WTC11 (cell line): Measurements from ENCODE around the gene TMEM100. TPM values are rescaled to one million over a fixed set of nuclear protein-coding genes. Genes with fewer than 3 reads are reported as not detected.

Experiments used
- ATAC-seq: fragments of 200-7000 bp; cut with Tn5 transposase; 2 replicates; pipeline ENCODE4 v1.10.0; 2021; ENCODE audit warnings: mild to moderate bottlenecking, moderate library complexity
- CTCF ChIA-PET: fragments of 300-600 bp; sonication (Branson Sonifier 250); formaldehyde crosslinking; loops from one replicate; lab custom pipeline; 2021; ENCODE audit warnings: antibody characterized with exemption; lab: Charles Lee
- POLR2A ChIA-PET: fragments of 350-600 bp; sonication (Branson Sonifier 250); formaldehyde crosslinking; loops from one replicate; lab custom pipeline; 2021; ENCODE audit warnings: antibody characterized with exemption; lab: Charles Lee
- DNase-seq: peaks from one replicate; pipeline ENCODE4 v3.0.0; 2021; ENCODE audit warnings: low spot score
- H3K27ac Mint-ChIP-seq: 2 replicates; pipeline ENCODE4 v1.8.0; 2021; ENCODE audit warnings: mixed read lengths
- H3K27me3 Mint-ChIP-seq: 2 replicates; pipeline ENCODE4 v1.8.0; 2021; ENCODE audit warnings: low read depth, mild to moderate bottlenecking, moderate library complexity, mixed read lengths
- H3K36me3 Mint-ChIP-seq: 2 replicates; pipeline ENCODE4 v1.8.0; 2021; ENCODE audit warnings: mixed read lengths
- H3K4me1 Mint-ChIP-seq: 2 replicates; pipeline ENCODE4 v1.8.0; 2022; ENCODE audit warnings: mixed read lengths
- H3K4me3 Mint-ChIP-seq: 2 replicates; pipeline ENCODE4 v1.8.0; 2021; ENCODE audit warnings: mild to moderate bottlenecking, moderate library complexity, mixed read lengths
- H3K9me3 Mint-ChIP-seq: 2 replicates; pipeline ENCODE4 v1.8.0; 2021; ENCODE audit warnings: mixed read lengths
- CREM ChIP-seq: sonication (generic); formaldehyde crosslinking; IDR thresholded peaks from 2 replicates; pipeline ENCODE4 v1.8.1; 2022; ENCODE audit warnings: mild to moderate bottlenecking, missing genetic modification reagents, moderate library complexity
- GTF2I ChIP-seq: fragments of 250-450 bp; sonication (Bioruptor Pico); conservative IDR thresholded peaks from 2 replicates; pipeline ENCODE4 v1.4.0; 2021; ENCODE audit warnings: mild to moderate bottlenecking
- JUN ChIP-seq: sonication (generic); formaldehyde crosslinking; IDR thresholded peaks from 2 replicates; pipeline ENCODE4 v1.8.0; 2023; ENCODE audit warnings: mild to moderate bottlenecking, missing genetic modification reagents
- NFYB ChIP-seq: sonication (generic); formaldehyde crosslinking; conservative IDR thresholded peaks from 2 replicates; pipeline ENCODE4 v1.8.0; 2022; ENCODE audit warnings: low read depth, missing genetic modification reagents
- NR1H2 ChIP-seq: sonication (generic); formaldehyde crosslinking; IDR thresholded peaks from 2 replicates; pipeline ENCODE4 v1.9.0; 2021; ENCODE audit warnings: mild to moderate bottlenecking, moderate library complexity, missing genetic modification reagents
- OVOL2 ChIP-seq: fragments of 250-450 bp; sonication (Bioruptor Pico); IDR thresholded peaks from 2 replicates; pipeline ENCODE4 v1.9.0; 2021; ENCODE audit warnings: mild to moderate bottlenecking, borderline replicate concordance
- PRRX2 ChIP-seq: fragments of 250-450 bp; sonication (Bioruptor Pico); IDR thresholded peaks from 2 replicates; pipeline ENCODE4 v1.8.0; 2021; ENCODE audit warnings: mild to moderate bottlenecking
- RORB ChIP-seq: fragments of 250-450 bp; sonication (Bioruptor Pico); IDR thresholded peaks from 2 replicates; pipeline ENCODE4 v1.9.0; 2021; ENCODE audit warnings: mild to moderate bottlenecking
- SMAD3 ChIP-seq: sonication (generic); formaldehyde crosslinking; IDR thresholded peaks from 2 replicates; pipeline ENCODE4 v1.8.0; 2022; ENCODE audit warnings: missing genetic modification reagents, mild to moderate bottlenecking, borderline replicate concordance
- SP1 ChIP-seq: sonication (generic); formaldehyde crosslinking; conservative IDR thresholded peaks from 2 replicates; pipeline ENCODE4 v1.8.1; 2022; ENCODE audit warnings: missing genetic modification reagents
- TEAD1 ChIP-seq: sonication (generic); formaldehyde crosslinking; IDR thresholded peaks from 2 replicates; pipeline ENCODE4 v1.8.0; 2022; ENCODE audit warnings: mild to moderate bottlenecking, missing genetic modification reagents
- ZBTB21 ChIP-seq: sonication (generic); formaldehyde crosslinking; IDR thresholded peaks from 2 replicates; pipeline ENCODE4 v1.8.1; 2023; ENCODE audit warnings: mild to moderate bottlenecking, missing genetic modification reagents, borderline replicate concordance
- ZNF121 ChIP-seq: sonication (generic); formaldehyde crosslinking; IDR thresholded peaks from 2 replicates; pipeline ENCODE4 v1.8.0; 2023; ENCODE audit warnings: missing genetic modification reagents
- ZNF219 ChIP-seq: sonication (generic); formaldehyde crosslinking; IDR thresholded peaks from 2 replicates; pipeline ENCODE4 v1.8.0; 2023; ENCODE audit warnings: missing genetic modification reagents, mild to moderate bottlenecking, borderline replicate concordance
- ZNF232 ChIP-seq: sonication (generic); formaldehyde crosslinking; IDR thresholded peaks from 2 replicates; pipeline ENCODE4 v1.8.0; 2022; ENCODE audit warnings: mild to moderate bottlenecking, missing genetic modification reagents
- ZNF396 ChIP-seq: fragments of 250-450 bp; sonication (Bioruptor Pico); IDR thresholded peaks from 2 replicates; pipeline ENCODE4 v1.8.0; 2021; ENCODE audit warnings: mild to moderate bottlenecking, moderate library complexity, borderline replicate concordance
- ZNF416 ChIP-seq: fragments of 250-450 bp; sonication (Bioruptor Pico); IDR thresholded peaks from 2 replicates; pipeline ENCODE4 v1.9.0; 2021; ENCODE audit warnings: mild to moderate bottlenecking, inconsistent platforms
- ZNF423 ChIP-seq: fragments of 250-450 bp; sonication (Bioruptor Pico); IDR thresholded peaks from 2 replicates; pipeline ENCODE4 v2.1.2; 2022; ENCODE audit warnings: mild to moderate bottlenecking, moderate library complexity
- ZNF671 ChIP-seq: fragments of 250-450 bp; sonication (Bioruptor Pico); IDR thresholded peaks from 2 replicates; pipeline ENCODE4 v1.8.0; 2021; ENCODE audit warnings: mild to moderate bottlenecking
- total RNA-seq: library from RNA; stranded (reverse); gene quantifications from 3 replicates; pipeline ENCODE4 v1.2.3, GENCODE V29; 2021
- TF ChIP-seq, protein P1 (sequence below): sonication (generic); formaldehyde crosslinking; IDR thresholded peaks from 2 replicates; pipeline ENCODE4 v1.8.0; 2023; ENCODE audit warnings: missing genetic modification reagents, mild to moderate bottlenecking, borderline replicate concordance
- TF ChIP-seq, protein P2 (sequence below): fragments of 250-450 bp; sonication (Bioruptor Pico); IDR thresholded peaks from 2 replicates; pipeline ENCODE4 v1.9.0; 2021; ENCODE audit warnings: mild to moderate bottlenecking
- TF ChIP-seq, protein P3 (sequence below): sonication (generic); formaldehyde crosslinking; IDR thresholded peaks from 2 replicates; pipeline ENCODE4 v1.8.0; 2022; ENCODE audit warnings: mild to moderate bottlenecking, missing genetic modification reagents
- TF ChIP-seq, protein P4 (sequence below): fragments of 250-450 bp; sonication (Bioruptor Pico); IDR thresholded peaks from 2 replicates; pipeline ENCODE4 v1.8.0; 2021; ENCODE audit warnings: mild to moderate bottlenecking

TMEM100 gene
- total RNA-seq, 1 experiment from 2014 or later = 1.1 TPM

DNA sequence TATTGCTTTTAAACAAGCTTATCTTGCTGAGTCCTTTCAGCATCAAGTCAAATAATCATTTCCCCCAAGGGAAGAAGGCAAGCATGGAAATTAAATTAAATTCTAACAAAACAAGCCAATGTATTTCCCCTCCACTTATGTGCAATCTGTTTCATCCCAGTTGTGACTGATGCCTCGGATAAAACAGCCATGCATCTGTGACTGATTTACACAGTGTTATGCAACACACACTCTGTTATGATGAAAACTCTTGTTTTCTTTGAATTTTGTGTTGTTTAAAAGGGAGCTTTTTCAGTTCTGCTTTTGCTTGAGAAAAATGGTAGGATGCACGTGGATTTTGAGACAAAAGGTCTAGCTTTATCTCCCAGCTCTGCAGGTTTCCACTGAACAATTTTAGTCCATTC lies 32.6 kb downstream of the TMEM100 start (continued):
- TF ChIP-seq NFYB (CRISPR knock-in tag) (no peak), ZNF396 (CRISPR knock-in tag) (no peak), ZNF423 (CRISPR knock-in tag) (no peak), ZNF671 (CRISPR knock-in tag) (no peak), CREM (CRISPR knock-in tag) (no peak), ZNF416 (no peak), RORB (CRISPR knock-in tag) (no peak), GTF2I (CRISPR knock-in tag) (no peak), ZNF232 (no peak), ZBTB21 (CRISPR knock-in tag) (no peak), TEAD1 (CRISPR knock-in tag) (no peak), JUN (CRISPR knock-in tag) (no peak), OVOL2 (CRISPR knock-in tag) (no peak)

DNA sequence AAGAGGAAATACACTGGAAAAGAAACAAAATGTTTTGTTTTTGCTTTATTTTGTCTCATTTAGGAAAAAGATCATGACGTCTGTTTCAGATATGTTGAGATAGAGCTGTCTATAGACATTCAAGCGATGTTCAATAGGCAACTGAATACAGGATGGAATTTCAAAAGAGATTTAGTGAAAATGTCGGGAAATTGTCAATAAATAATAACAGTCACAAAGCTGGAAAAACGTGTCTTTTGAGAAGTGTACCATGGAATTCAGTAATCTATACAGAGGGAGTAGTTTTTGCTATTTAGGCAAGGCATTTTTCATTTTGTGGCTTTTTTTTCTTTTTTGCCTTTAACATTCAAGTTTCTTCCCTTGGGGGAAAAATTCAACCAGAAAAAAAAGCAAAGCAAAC lies 33.0 kb downstream of the TMEM100 start:
- H3K27me3 Mint-ChIP-seq = no peaks in the 10 kb centered on the region
- peaks cover 25% of the 10 kb centered on the region for H3K36me3 Mint-ChIP-seq
- ChIA-PET POLR2A (no interaction called here), CTCF (no interaction called here)
- H3K9me3 Mint-ChIP-seq = peaks cover 44% of the 10 kb centered on the region
- no peak overlapping the region for H3K27ac Mint-ChIP-seq
- no peak for ATAC-seq
- H3K4me1 Mint-ChIP-seq = no peaks in the 10 kb centered on the region
- TF ChIP-seq SP1 (CRISPR knock-in tag) (no peak), SMAD3 (CRISPR knock-in tag) (no peak), PRRX2 (CRISPR knock-in tag) (no peak), ZNF121 (CRISPR knock-in tag) (no peak), GTF2I (CRISPR knock-in tag) (no peak)
- TF ChIP-seq, protein P1, sequence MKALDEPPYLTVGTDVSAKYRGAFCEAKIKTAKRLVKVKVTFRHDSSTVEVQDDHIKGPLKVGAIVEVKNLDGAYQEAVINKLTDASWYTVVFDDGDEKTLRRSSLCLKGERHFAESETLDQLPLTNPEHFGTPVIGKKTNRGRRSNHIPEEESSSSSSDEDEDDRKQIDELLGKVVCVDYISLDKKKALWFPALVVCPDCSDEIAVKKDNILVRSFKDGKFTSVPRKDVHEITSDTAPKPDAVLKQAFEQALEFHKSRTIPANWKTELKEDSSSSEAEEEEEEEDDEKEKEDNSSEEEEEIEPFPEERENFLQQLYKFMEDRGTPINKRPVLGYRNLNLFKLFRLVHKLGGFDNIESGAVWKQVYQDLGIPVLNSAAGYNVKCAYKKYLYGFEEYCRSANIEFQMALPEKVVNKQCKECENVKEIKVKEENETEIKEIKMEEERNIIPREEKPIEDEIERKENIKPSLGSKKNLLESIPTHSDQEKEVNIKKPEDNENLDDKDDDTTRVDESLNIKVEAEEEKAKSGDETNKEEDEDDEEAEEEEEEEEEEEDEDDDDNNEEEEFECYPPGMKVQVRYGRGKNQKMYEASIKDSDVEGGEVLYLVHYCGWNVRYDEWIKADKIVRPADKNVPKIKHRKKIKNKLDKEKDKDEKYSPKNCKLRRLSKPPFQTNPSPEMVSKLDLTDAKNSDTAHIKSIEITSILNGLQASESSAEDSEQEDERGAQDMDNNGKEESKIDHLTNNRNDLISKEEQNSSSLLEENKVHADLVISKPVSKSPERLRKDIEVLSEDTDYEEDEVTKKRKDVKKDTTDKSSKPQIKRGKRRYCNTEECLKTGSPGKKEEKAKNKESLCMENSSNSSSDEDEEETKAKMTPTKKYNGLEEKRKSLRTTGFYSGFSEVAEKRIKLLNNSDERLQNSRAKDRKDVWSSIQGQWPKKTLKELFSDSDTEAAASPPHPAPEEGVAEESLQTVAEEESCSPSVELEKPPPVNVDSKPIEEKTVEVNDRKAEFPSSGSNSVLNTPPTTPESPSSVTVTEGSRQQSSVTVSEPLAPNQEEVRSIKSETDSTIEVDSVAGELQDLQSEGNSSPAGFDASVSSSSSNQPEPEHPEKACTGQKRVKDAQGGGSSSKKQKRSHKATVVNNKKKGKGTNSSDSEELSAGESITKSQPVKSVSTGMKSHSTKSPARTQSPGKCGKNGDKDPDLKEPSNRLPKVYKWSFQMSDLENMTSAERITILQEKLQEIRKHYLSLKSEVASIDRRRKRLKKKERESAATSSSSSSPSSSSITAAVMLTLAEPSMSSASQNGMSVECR (CRISPR knock-in tag) = no peak
- TF ChIP-seq, all 79 proteins: peak for 0
- DNase-seq = no peak
- H3K4me3 Mint-ChIP-seq = no peak overlapping the region

DNA sequence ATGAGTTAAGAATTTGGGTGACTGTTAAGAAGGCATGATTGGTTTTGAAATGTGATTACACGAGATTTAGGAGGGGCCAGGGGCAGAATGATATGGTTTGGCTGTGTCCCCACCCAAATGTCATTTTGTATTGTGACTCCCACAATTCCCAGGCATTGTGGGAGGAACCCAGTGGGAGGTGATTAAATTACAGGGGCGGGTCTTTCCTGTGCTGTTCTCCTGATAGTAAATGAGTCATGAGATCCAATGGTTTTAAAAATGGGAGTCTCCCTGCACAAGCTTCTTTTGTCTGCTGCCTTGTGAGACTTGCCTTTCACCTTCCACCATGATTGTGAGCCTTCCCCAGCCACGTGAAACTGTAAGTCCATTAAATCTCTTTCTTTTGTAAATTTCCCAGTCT lies 34.6 kb downstream of the TMEM100 start:
- CTCF ChIA-PET = no interaction called here
- no peak overlapping the region for H3K27ac Mint-ChIP-seq
- DNase-seq (no peak), ATAC-seq (no peak)
- peaks cover 44% of the 10 kb centered on the region for H3K9me3 Mint-ChIP-seq
- H3K4me3 Mint-ChIP-seq = no peak overlapping the region
- H3K36me3 Mint-ChIP-seq = peaks cover 25% of the 10 kb centered on the region
- H3K4me1 Mint-ChIP-seq = no peaks in the 10 kb centered on the region
- no peaks in the 10 kb centered on the region for H3K27me3 Mint-ChIP-seq
- POLR2A ChIA-PET = no interaction called here
- TF ChIP-seq, protein P2, sequence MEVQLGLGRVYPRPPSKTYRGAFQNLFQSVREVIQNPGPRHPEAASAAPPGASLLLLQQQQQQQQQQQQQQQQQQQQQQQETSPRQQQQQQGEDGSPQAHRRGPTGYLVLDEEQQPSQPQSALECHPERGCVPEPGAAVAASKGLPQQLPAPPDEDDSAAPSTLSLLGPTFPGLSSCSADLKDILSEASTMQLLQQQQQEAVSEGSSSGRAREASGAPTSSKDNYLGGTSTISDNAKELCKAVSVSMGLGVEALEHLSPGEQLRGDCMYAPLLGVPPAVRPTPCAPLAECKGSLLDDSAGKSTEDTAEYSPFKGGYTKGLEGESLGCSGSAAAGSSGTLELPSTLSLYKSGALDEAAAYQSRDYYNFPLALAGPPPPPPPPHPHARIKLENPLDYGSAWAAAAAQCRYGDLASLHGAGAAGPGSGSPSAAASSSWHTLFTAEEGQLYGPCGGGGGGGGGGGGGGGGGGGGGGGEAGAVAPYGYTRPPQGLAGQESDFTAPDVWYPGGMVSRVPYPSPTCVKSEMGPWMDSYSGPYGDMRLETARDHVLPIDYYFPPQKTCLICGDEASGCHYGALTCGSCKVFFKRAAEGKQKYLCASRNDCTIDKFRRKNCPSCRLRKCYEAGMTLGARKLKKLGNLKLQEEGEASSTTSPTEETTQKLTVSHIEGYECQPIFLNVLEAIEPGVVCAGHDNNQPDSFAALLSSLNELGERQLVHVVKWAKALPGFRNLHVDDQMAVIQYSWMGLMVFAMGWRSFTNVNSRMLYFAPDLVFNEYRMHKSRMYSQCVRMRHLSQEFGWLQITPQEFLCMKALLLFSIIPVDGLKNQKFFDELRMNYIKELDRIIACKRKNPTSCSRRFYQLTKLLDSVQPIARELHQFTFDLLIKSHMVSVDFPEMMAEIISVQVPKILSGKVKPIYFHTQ (CRISPR knock-in tag) = no peak
- TF ChIP-seq SP1 (CRISPR knock-in tag) (no peak), JUN (CRISPR knock-in tag) (no peak), PRRX2 (CRISPR knock-in tag) (no peak), NR1H2 (CRISPR knock-in tag) (no peak), TEAD1 (CRISPR knock-in tag) (no peak), ZNF219 (CRISPR knock-in tag) (no peak), ZNF416 (no peak)
- TF ChIP-seq, protein P1 (CRISPR knock-in tag) = no peak
- TF ChIP-seq, protein P3, sequence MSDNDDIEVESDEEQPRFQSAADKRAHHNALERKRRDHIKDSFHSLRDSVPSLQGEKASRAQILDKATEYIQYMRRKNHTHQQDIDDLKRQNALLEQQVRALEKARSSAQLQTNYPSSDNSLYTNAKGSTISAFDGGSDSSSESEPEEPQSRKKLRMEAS (CRISPR knock-in tag) = no peak
- TF ChIP-seq, protein P4, sequence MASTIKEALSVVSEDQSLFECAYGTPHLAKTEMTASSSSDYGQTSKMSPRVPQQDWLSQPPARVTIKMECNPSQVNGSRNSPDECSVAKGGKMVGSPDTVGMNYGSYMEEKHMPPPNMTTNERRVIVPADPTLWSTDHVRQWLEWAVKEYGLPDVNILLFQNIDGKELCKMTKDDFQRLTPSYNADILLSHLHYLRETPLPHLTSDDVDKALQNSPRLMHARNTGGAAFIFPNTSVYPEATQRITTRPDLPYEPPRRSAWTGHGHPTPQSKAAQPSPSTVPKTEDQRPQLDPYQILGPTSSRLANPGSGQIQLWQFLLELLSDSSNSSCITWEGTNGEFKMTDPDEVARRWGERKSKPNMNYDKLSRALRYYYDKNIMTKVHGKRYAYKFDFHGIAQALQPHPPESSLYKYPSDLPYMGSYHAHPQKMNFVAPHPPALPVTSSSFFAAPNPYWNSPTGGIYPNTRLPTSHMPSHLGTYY (CRISPR knock-in tag) = no peak
